HG02610 (cell line): Measurements from ENCODE around the gene GRID2.

Source experiments
- ATAC-seq: cut with Tn5 transposase; IDR thresholded peaks from one replicate; pipeline ENCODE4 v1.9.1; 2021; ENCODE audit warnings: mild to moderate bottlenecking, moderate library complexity; ENCODE audit not compliant: unreplicated experiment

Gene GRID2

DNA sequence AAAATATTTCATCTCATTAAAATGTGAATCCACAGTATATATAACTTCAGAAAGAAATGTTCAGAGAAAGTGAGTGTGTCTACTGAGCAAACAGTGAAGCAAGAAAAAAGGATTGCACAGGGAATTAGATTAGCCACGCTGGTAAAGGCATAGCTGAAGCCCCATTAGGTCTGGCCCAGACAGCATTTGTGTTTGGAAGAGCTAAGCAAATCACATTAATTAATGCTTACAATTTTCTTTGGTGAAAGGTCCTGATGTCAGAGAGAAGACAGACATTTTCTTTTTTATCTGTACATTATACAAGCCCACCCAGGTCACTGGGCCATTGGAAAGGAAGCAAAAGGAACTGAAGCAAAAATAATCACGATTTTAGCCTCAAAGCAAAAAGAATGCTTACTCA lies 354.6 kb downstream of the GRID2 start:
- ATAC-seq, result no peak

DNA sequence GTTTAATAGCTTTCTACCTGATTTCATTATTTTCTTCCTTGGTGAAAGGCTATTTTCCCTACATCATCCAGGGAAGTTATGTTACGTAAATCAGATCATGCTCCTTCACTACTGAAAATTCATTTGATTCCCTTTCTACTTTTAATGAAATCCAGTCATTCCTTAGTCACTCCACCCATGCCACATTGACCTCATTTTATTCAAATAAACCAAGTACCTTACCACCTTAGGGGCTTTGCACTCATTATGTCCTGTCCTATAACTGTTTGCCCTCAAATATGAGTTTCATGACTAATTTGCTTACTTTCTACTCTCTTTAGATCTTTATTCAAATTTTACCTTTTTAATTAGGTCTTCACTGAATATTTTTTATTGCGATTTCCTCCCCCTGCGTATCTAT lies 374.0 kb downstream of the GRID2 start:
- ATAC-seq, result no peak

DNA sequence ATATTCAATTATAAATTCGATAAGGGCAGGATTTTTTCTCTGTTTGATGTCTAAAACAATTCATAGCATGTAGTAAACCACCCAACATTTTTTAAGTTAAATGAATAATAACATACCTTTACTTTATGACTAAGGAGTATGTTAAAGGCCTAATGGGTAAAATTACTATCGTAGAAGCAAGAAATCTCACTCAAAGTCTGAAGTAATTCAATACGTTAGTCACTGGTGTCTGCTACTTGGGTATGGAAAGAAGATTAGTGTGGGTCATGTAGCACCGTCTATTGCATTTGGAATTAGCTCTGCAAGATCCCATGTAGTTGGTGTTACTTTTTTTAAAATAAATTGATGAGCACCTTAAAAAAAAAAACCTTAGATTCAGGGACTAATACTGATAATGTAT lies 374.5 kb downstream of the GRID2 start:
- no peak for ATAC-seq

DNA sequence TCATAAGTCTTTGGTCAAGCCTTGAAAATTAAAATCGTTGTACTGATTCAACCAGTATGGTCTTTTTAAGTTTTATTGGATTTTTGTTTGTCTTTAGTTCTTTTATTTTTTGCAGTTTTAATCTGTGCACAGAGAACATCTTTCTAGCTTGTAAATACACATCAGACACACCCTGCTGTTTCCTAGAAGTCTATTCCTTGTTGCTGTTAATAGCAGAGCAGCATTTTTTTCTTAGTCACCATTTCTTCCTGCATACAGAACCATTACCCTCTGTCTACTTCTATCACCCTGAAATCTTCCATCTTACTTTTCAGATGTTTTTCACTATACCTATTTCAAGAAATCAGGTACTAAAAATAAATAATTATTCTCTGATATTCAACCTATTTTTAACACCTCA lies 375.4 kb downstream of the GRID2 start:
- no peak for ATAC-seq

DNA sequence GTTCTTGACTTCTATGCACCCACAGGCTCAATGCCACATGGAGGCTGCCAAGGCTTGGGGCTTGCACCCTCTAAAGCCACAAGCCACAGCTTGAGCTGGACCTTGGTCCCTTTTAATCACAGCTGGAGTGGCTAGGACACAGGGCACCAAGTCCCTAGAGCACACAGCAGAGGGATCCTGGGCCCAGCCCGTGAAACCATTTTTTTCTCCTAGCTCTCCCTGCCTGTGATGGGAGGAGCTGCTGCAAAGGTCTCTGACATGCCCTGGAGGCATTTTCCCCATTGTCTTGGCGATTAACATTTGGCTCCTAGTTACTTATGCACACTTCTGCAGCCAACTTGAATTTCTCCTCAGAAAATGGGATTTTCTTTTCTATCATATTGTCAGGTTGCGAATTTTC lies 410.9 kb downstream of the GRID2 start:
- no peak for ATAC-seq

DNA sequence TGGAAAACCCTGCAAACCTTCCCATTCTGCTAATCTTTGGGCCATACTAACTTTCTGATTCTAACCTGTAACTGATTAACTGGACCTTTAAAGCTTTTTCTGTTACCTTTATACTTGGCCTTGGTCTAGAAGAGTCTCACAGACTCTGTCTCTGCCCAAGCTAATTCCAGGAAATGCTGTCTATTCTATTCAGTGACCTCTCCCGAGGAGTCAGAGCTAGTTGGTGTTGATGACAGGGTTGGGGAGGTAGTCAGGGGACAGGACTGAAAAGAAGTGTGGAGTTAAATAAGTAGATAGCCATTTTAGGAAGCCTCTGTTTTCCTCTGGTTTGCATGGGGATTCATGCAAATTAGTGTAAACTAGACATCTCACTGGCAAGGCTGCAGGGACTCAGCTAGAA lies 429.5 kb downstream of the GRID2 start:
- ATAC-seq, result no peak

DNA sequence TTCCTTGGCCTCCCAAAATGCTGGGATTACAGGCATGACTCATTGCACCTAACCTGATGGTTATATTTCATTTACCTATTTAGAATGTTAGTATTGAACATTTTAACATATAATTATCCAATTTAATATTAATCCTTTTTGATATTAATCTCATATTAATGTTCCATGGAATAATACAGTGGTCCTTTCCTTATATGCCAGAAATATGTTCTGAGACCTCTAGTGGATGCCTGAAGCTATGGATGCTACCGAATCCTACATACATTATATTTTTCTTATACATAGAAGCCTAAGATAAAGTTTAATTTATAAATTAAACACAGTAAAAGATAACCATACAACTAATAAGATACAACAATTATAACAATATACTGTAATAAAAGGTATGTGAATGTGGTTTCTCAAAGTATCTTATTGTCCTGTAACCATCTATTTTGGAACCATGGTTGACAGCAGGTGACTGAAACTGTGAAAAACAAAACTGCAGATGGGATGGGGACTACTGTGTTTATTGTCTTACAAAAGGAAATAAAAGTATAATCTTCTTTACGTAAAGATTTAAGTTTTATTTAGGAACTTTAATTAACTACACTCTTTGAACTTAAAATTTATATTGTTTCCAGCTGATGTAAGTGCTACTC lies 431.4 kb downstream of the GRID2 start:
- no peak for ATAC-seq

DNA sequence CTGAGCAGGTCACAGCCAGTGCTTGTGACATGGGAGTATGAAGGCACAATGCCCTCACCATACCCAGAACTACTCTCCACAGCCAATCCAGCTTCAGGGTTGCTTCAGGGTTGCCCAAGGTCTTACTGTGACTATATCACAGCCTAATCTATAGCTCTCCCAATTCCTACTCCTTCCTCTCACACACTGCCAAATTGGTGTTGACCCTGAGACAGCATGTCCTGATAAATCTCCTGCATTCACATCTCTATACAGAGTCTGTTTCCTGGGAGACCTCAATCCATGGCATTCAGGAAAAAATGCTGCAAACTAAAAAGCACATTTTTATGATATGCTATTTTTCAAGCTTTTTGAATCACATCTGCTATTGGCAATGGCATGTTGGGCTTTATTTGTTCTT lies 456.7 kb downstream of the GRID2 start:
- no peak for ATAC-seq

DNA sequence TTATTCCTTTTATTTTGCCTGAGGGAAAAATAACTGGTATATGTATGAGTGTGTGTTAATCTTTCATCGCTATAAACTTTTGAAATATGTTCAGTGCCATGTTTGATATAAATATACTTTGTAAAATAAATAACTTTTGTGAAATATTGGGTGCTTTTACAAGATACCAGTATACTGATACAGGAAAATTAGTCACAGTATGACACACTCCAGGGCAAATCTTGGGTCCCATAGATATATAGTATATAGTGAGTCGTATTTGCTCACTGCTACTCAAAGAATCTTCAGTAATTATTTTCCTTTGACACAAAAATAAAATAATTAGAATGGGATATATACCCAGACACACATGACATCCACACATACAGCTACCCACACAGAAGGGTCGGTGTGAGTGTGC lies 472.3 kb downstream of the GRID2 start:
- ATAC-seq, result no peak

DNA sequence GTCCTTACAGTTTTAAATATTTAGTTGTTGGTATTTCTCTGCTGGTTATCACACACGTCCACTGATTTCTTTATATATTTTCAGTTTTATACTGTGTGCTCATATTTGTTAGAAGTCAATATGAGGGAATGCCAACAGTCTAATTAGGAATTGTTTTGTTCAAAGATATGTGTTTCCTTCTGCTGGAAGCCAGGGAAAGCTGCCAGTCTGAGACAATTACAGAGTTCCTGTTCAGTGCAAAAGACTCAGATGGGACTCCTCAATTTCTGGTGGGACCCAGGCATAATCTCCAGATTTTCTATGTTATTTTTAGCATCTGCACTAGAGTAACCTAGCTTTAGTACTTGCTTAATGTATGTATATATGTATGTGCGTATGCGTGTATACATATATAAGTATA lies 486.0 kb downstream of the GRID2 start:
- no peak for ATAC-seq

DNA sequence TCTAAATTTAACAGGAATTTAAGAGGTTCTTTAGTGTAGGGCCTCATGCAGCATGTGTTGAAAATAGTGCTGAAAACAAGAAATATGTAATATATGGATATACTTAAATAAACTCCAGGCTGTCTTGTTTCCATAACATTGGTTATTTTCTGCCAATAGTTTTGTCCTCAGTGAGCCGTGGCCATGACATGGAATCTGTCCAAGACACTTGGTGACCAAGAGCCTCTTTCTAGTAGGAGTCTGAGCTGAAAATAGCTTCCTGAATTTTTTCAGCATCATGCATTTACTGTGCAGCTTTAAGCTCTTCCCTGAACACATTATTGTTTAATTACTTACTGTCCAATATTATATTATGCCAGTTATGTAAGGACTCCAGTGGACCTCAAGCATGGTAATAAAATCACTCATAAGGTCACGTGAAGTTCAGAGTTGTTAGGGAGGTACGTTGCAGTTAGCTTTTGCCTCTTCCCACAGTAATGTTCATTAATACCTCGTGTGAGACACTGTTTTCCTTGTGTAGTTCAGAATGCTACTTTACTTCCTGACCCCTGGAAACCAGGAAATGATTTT lies 488.2 kb downstream of the GRID2 start:
- no peak for ATAC-seq

DNA sequence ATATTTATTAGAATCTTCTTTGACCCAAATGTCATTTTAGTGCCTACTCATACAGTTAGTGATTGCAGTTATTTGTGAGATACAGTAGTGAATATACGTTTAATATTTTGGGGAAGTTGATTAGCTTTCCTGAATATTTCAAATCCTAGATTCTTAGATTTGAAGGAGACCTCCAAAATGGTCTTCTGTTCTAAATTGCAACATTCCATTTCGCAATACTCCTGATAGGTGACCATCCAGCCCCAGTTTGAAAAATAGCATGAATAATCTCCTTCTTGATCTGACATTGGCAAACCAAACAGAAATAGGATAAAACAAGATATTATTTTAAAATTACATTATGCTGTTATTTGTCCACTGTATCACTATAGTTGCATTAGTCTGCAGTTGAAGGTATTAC lies 505.6 kb downstream of the GRID2 start:
- no peak for ATAC-seq

DNA sequence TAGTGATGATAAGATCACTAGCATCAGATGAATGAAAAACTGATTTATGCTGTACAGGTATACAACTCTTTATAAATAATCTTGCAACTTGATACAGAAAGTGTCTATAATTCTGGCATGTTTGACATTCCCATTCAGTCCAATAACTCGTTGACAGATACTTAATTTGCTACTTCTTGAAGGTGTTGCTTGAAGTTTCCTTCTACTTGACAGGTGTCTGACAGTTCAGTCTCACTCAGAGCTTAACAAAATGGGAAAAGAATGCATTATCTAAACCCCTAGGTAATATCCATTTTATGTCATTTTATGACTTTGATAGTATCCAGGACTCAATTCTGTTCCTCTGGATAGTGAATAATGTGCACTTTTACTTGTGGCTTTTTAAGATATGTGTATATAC lies 508.9 kb downstream of the GRID2 start:
- no peak for ATAC-seq

DNA sequence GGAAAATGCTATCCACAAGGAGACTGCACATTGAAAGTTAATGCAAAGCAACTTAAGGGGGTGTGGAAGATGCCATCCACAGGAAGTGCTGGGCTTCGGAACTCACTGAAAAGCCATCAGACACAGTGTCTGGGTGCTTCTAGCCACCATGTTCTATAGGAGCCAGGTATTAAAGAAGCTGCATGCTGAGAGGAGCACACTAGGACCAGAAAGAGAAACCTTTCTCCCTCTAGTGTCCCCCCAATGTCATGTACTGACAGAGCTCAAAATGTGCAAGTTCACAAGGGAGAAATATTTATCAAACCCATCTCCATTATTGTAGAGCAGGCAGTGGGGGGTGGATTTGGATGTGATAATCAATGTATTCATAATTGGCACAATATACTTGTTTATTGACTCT lies 510.9 kb downstream of the GRID2 start:
- ATAC-seq, result no peak

DNA sequence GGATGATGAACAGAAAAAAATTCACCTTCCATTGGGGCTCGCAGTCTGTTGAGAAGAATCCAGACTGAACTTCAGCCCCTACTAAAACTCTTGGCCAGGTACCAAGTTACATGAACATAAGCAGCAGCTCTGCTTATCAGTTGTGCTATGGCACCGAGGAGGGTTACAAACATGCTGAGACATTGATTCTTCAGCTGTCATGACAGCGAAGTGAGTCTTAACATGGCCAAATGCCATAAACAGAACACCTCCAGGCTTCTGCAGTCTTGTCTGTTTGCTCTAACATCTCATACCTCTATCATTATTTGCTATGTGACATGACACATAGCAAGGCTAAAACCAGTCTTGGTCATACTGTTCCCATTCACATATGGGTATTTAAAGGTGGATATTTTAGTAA lies 521.5 kb downstream of the GRID2 start:
- ATAC-seq, result no peak

DNA sequence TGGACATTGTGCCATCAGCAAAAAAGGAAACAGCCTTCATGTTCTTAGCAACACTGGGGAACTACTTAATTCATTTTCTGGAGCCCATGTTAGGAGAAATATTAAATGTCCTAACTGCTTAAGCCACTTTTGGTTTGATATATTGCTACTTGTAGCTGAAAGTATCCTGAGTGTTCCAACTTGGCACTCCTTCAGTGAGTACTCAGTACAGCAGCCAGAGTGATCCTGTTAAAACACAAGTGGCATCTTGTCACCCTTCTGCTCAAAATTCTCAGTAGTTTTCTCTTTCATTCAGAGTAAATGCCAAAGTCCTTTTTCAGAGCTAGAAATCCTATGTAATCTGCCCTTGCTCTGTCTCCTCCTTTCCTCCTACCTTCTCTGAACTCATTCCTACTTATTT lies 522.0 kb downstream of the GRID2 start:
- no peak for ATAC-seq

DNA sequence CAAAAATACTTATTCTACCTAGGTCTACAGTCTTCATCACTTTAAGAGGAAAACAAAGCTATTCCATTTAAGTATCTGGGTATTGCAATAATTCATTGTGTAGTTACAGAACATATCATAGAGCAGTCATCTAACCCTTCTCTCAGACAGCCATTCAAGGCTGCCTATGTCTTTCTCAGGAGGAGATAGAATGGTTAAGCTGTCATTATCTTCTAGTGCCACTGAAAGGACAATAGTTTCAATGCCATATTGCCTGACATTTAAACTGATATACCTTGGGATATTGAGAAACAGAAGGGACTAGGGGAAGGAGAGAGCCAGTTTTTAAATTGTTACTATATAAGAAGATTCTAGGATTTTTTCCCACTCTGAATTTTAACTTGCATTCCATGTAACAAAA lies 527.0 kb downstream of the GRID2 start:
- ATAC-seq, result no peak

DNA sequence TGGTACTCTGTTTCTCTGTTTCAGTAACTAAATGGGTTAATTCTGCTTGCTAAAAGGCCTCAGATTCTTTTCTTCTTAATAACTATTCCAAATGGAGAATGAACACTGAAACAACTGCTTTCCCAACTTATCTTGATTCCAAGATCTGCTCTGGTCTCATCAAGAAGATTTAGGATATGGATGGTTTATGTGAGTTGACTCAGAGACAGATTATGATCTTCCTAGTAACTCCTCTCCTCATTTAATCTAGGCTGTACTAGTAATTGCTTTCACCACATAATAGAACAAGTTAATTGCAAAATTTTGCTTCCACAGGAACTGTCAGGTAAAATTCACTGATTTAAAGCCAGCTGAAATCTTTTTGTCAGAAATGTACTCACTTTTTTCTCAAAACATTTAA lies 537.1 kb downstream of the GRID2 start:
- ATAC-seq, result no peak

DNA sequence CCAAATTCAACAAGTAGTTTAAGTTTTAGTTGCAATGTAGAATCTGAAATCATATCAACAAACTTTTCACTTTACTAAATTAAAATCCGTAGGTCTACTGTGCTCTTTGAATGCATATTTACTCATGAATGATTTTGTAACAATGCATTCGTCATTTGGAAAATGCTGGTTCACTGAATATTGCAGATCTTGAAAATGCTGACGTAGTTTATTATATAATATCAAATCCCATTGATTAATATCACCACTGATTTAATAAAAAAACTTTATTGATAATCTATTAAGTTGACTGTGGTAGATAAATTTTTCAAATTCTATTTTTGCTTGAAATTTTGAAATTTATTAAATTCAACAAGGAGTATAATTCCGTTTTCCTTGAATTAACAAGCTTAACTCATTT lies 540.0 kb downstream of the GRID2 start:
- no peak for ATAC-seq

DNA sequence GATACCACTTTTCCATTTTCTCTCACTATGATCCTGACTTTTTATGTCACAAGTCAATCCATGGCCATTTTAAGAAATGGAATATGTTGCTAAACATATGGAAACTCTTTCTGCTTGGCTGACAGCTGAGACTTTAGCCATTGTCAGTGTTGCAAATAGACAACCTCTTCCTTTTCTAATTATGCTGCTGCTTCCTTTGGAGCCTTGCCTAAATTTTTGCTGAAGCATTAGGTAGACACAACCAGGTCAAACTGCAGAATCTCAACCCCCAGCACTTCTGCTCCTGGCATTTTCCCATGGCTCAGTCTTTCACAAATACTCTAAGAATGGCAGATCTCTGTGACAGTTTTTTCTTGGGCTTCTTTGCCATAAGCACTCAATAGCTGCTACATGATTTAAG lies 543.3 kb downstream of the GRID2 start:
- ATAC-seq, result no peak

DNA sequence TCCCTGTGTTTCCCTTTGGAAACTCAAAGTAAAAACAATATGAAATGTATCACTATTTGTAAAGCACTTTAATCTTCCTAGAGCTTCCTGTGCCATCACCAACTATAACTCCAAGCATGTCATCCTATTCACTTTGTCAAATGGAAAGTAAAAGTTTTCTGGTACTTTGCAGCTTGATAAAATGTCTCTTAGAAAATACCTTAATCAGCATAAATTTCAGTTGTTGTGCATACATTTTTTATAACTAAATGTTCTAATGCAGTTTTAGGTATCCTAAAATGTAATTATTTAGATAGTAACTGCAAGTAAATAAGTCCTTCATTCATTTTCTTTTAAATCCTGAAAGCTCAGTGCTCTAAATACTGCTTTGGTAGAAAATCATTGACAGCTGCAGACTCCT lies 558.7 kb downstream of the GRID2 start:
- no peak for ATAC-seq

DNA sequence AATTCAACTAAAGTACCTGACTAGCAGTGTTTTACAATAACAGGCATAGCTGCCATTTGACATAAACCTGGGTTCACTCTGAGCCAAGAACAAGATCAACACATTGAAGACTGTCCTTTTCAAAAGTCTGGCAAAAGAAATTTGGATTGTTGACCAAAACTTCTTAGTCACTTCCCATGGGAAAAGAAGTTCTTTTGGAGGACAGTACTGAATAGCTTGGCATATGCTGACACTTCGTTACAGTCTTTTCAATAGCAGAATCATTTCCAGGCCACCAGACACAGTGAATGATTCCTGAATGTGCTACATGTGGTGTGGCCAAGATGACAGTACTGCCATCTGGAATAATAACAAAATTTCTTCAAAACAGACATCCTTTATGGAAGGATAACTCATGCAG lies 560.3 kb downstream of the GRID2 start:
- no peak for ATAC-seq

DNA sequence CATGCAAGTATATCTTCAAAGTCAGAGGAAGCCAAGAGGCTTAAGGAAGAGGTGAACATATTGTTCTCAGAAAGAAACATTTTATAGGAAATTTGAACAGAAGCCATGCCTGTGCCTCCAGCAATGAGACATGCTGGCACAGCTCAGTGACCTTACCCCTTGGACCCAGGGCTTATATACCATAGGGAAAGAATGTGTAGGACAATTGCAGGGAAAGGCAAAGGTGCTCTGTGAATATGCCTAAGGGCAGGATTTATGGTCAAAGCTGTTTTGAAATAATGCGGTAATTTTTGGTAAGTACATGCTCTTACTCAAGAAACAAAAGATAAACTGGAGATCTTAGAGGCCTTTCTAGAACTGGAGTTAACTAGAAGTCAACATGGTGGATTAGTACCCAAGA lies 568.8 kb downstream of the GRID2 start:
- no peak for ATAC-seq
